ENCODE measurements around the gene TSEN15. TPM values are rescaled to one million over a fixed set of nuclear protein-coding genes. Genes with fewer than 3 reads are reported as not detected.

TSEN15 gene
- total RNA-seq (2021; ENCODE audit: unreplicated experiment) (31.1 TPM), Bru-seq, nascent RNA (percentile 88 among the genes with signal in this experiment), BruChase-seq, experiment 1, labeled RNA remaining after a 6-hour chase (percentile 84 among the genes with signal in this experiment), BruChase-seq, experiment 2, labeled RNA remaining after a 2-hour chase (percentile 92 among the genes with signal in this experiment)
- polyA plus RNA-seq (2012) = 15.4 and 22.3 TPM in 2 replicates
- long read RNA-seq, transcript TSEN15-216 (5 exons, 1,986 nt) = major isoform, 31 of 57 reads
- long read RNA-seq, transcript TSEN15-203 (4 exons, 1,844 nt) = minor isoform, 10 of 57 reads
- long read RNA-seq, partial matches to known transcripts = 4 of 57 reads
- long read RNA-seq, other reads (novel, unspliced or antisense) = 4 of 57 reads

- Histone ChIP-seq H3K4me2 (ENCODE audit: low read length) (peak within 1 kb of the TSS; percentile 93), H3K9ac (ENCODE audit: low read length) (peak within 1 kb of the TSS; percentile 77), H3K36me3 (ENCODE audit: control insufficient read depth in 1 of 2, insufficient read depth in 2 of 2, low read length in 2 of 2) (0 out of 4 replicates have a peak, but pooled peaks cover 0 to 5% of the 10 kb centered on the region in 2 experiments), H3K4me1 (ENCODE audit: control insufficient read depth in 1 of 2, insufficient read depth in 2 of 2, low read length in 2 of 2) (peaks cover 2 to 25% of the 10 kb centered on the region in 2 experiments; a peak in 3 of 4 replicates), H3K9me3 (ENCODE audit: control insufficient read depth in 1 of 2, insufficient read depth in 1 of 2, low read depth in 1 of 2, low read length in 2 of 2) (no peaks in the 10 kb centered on the region), H3K4me3 (replicated peaks in 1 of 2; ENCODE audit: low read depth in 1 of 2, low read length in 2 of 2) (peak within 1 kb of the TSS; percentile 76 to 81), H3K79me2 (ENCODE audit: insufficient read depth, low read length) (peaks cover 23% of the 10 kb centered on the region), H2AFZ (ENCODE audit: low read depth, low read length, poor library complexity, severe bottlenecking) (peak within 1 kb of the TSS; percentile 72), H3K9me2 (ENCODE audit: insufficient read depth) (0 out of 2 replicates have a peak, but pooled peaks cover 3% of the 10 kb centered on the region), H4K20me1 (ENCODE audit: insufficient read depth) (no peaks in the 10 kb centered on the region), H3K27ac (ENCODE audit: low read depth, low read length) (peak within 1 kb of the TSS; percentile 86), H3K27me3 (ENCODE audit: insufficient read depth, low read length) (no peaks in the 10 kb centered on the region; the same call in 1 of the 2 replicates)
- ChIA-PET CTCF (interaction anchor here (1.4 kb wide), 1 partner anchor 136 kb away, joined by 4 read pairs; no protein-coding TSS in a partner anchor), POLR2A (interaction anchor here (0.9 to 1.7 kb wide), 4 partner anchors 9 to 108 kb away, joined by 3 to 7 read pairs (median 3); no protein-coding TSS in a partner anchor), RAD21 (ENCODE audit: low non-redundant PET in 1 of 2, low total read pairs in 2 of 2, uncharacterized antibody in 2 of 2, unreplicated experiment in 2 of 2) (no interaction called here)
- no TSS peak for BruUV-seq (replicated peaks)
- intact Hi-C loops (cut with micrococcal nuclease) = loop anchor here (2.0 to 5.0 kb wide), 2 partner anchors 415 to 864 kb away; partner anchors contain the start of gene LAMC2
- no peak for TF ChIP-seq TCF7L2 (IDR thresholded peaks at IDR 0.05; ENCODE audit: borderline replicate concordance, extremely low read depth, insufficient read depth, insufficient read length)
- peak; percentile 39 for TF ChIP-seq POLR2A (IDR thresholded peaks at IDR 0.05; ENCODE audit: borderline replicate concordance, extremely low read depth, insufficient read depth, insufficient read length)
- TF ChIP-seq CBX3 (IDR thresholded peaks at IDR 0.05; ENCODE audit: low read depth) = peak; percentile 92
- TF ChIP-seq SIN3A (IDR thresholded peaks at IDR 0.05; ENCODE audit: low read depth) = peak; percentile 92
- TF ChIP-seq, protein P1, sequence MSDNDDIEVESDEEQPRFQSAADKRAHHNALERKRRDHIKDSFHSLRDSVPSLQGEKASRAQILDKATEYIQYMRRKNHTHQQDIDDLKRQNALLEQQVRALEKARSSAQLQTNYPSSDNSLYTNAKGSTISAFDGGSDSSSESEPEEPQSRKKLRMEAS (IDR thresholded peaks at IDR 0.05) = peak; percentile 89
- peak; percentile 60 for TF ChIP-seq SP1 (IDR thresholded peaks at IDR 0.05; ENCODE audit: low read depth)
- peak; percentile 74 for TF ChIP-seq CEBPB (IDR thresholded peaks at IDR 0.05; ENCODE audit: low read depth)
- TF ChIP-seq ZBTB33 (IDR thresholded peaks at IDR 0.05; ENCODE audit: extremely low read depth, insufficient replicate concordance, low read length) = peak; percentile 66
- TF ChIP-seq EZH2phosphoT487 (IDR thresholded peaks at IDR 0.05; ENCODE audit: borderline replicate concordance) = no peak
- peak; percentile 92 for TF ChIP-seq POLR2AphosphoS5 (IDR thresholded peaks at IDR 0.05; ENCODE audit: low read depth, low read length)
- TF ChIP-seq RAD21 (IDR thresholded peaks at IDR 0.05; ENCODE audit: low read depth) = no peak
- TF ChIP-seq EZH2 (IDR thresholded peaks at IDR 0.05) = no peak
- no peak for TF ChIP-seq FOSL1 (IDR thresholded peaks at IDR 0.05; ENCODE audit: low read depth)
- TF ChIP-seq YY1 (IDR thresholded peaks at IDR 0.05; ENCODE audit: extremely low read depth, insufficient replicate concordance, low read depth, low read length) = peak; percentile 88
- TF ChIP-seq ZFX (IDR thresholded peaks at IDR 0.05) = peak; percentile 94
- TF ChIP-seq EGR1 (IDR thresholded peaks at IDR 0.05; ENCODE audit: low read depth) = no peak
- TF ChIP-seq JUND (IDR thresholded peaks at IDR 0.05) = peak; percentile 20; the same call in 1 of the 2 replicates
- peak; percentile 61 for DNase-seq (ENCODE audit: low read depth, low spot score)
- ATAC-seq = peak; percentile 96
Measured at GRCh38 chr1:184051485-184052193, at the start of gene TSEN15. Gene TSEN15, plus strand, starts transcription at chr1:184051730. Its CDS starts 26 bp downstream, at chr1:184051756.
